Adrenal gland (tissue), 12 donors: Measurements from ENCODE around the gene UTP15. TPM values are rescaled to one million over a fixed set of nuclear protein-coding genes. Genes with fewer than 3 reads are reported as not detected.

ENCODE experiments used
- DNase-seq, 7 donors: peaks; one replicate each; pipeline ENCODE4 v3.0.0-alpha.2; 2019 to 2020
- H3K27ac ChIP-seq, 5 donors: fragments of 200-600 bp; sonication (generic) in 4 of 5; 1 replicate in 3 of 5; 2 replicates in 2 of 5; pipeline versions ENCODE4 v1.5.1 to v1.8.0; 2016 to 2020; ENCODE audit warnings: mild to moderate bottlenecking in 1 of 5
- H3K27me3 ChIP-seq: fragments of 200-600 bp; 2 replicates; pipeline ENCODE4 v1.8.0; 2021
- H3K36me3 ChIP-seq, 2 donors: fragments of 200-600 bp; replicated peaks in 1 of 2; 1 replicate in 1 of 2; 2 replicates in 1 of 2; pipeline versions ENCODE4 v1.5.1 to v1.8.0; 2018 to 2022
- H3K4me1 ChIP-seq, 2 donors: fragments of 200-600 bp; replicated peaks in 1 of 2; 1 replicate in 1 of 2; 2 replicates in 1 of 2; pipeline versions ENCODE4 v1.5.1 to v1.8.0; 2018 to 2021
- H3K4me3 ChIP-seq, 4 donors: fragments of 200-600 bp; sonication (generic) in 3 of 4; one replicate each; pipeline ENCODE4 v1.5.1; 2016 to 2018
- H3K9me3 ChIP-seq, 3 donors: fragments of 200-600 bp; sonication (generic) in 1 of 3; replicated peaks in 1 of 3; 1 replicate in 2 of 3; 2 replicates in 1 of 3; pipeline versions ENCODE4 v1.5.1 to v1.8.0; 2016 to 2021
- CTCF ChIP-seq, 6 experiments: fragments of 450-650 bp in 4 of 6; fragments of 200-600 bp in 2 of 6; sonication (generic) in 1 of 6; IDR thresholded peaks; 1 replicate in 5 of 6; 2 replicates in 1 of 6; pipeline versions ENCODE4 v1.5.1 to v1.8.0; 2016 to 2021; ENCODE audit warnings: antibody characterized with exemption in 6 of 6, mild to moderate bottlenecking in 2 of 6, moderate library complexity in 1 of 6
- POLR2A ChIP-seq, 2 donors: fragments of 450-650 bp; IDR thresholded peaks; one replicate each; pipeline ENCODE4 v1.6.1; 2017; ENCODE audit warnings: antibody characterized with exemption in 2 of 2, mild to moderate bottlenecking in 2 of 2, moderate library complexity in 1 of 2
- WGBS, 4 donors: extraction: QIAGEN DNeasy Blood & Tissue Kit in 2 of 4; methylation state at CpG; one replicate each; pipeline versions ENCODE4 v1.1.5 to v1.1.7; 2013 to 2017; 5-methylcytosine and 5-hydroxymethylcytosine counted together
- intact Hi-C, 2 donors: fragments of 100-400 bp; cut with DNase I; formaldehyde crosslinking; loops; one replicate each; pipeline versions ENCODE4 v1.14.1 to v1.15.0; 2022 to 2023
- polyA plus RNA-seq, 3 donors: library from polyadenylated mRNA; stranded (reverse); fragments of 200-250 nt in 2 of 3; fragments of 350-450 nt in 1 of 3; fragmentation: Illumina TruSeq in 1 of 3; extraction: RNeasy Lipid Tissue Mini Kit (QIAGEN cat#74804) in 1 of 3; gene quantifications; one replicate each; pipeline ENCODE4 v1.2.3, GENCODE V29; 2013 to 2014
- total RNA-seq, 9 donors: library from RNA; depleted of rRNA in 4 of 9; stranded (reverse); fragments of >200 nt in 4 of 9; fragments of 120-200 nt in 1 of 9; fragmentation: NEBNext Ultra II Directional in 1 of 9; extraction: Animal tissue kit (Norgen Biotek cat#: 25700) in 1 of 9; gene quantifications; one replicate each; pipeline versions ENCODE4 v1.1.0 to v1.2.4, GENCODE V29; 2013 to 2023
- donor health status: healthy with polysubstance abuse.
- donor health status: Bipolar disorder and iron deficiency.
- donor health status: DM: yes; HTN: yes; CAD: no.
- donor health status: DM: no; HTN: no; CAD: no.
- donor health status: DM: no; HTN: no; CAD: no.
- donor health status: DM: yes; HTN: yes; CAD: no.

Gene UTP15
- total and polyA plus RNA-seq, 12 donors, result 4.2 to 30.2 (median 16.5) TPM

- Histone ChIP-seq H3K4me3 (no peak overlapping the region), H3K27me3 (no peaks in the 10 kb centered on the region), H3K27ac (no peak overlapping the region), H3K9me3 (no peaks in the 10 kb centered on the region), H3K4me1 (peaks cover 0 to 6% of the 10 kb centered on the region in 2 donors), H3K36me3 (no peaks in the 10 kb centered on the region)
- no peak for DNase-seq
- 48 to 69% (median 66%) methylated on average over 3 of the region's 3 CpGs for WGBS, 4 donors
- TF ChIP-seq CTCF (IDR thresholded peaks at IDR 0.05), result no peak
- no peak for TF ChIP-seq POLR2A (IDR thresholded peaks at IDR 0.05)
- intact Hi-C loops, result no loop called here
Observed at GRCh38 chr5:73606206-73606753, 40.7 kb downstream of the UTP15 start.

DNA sequence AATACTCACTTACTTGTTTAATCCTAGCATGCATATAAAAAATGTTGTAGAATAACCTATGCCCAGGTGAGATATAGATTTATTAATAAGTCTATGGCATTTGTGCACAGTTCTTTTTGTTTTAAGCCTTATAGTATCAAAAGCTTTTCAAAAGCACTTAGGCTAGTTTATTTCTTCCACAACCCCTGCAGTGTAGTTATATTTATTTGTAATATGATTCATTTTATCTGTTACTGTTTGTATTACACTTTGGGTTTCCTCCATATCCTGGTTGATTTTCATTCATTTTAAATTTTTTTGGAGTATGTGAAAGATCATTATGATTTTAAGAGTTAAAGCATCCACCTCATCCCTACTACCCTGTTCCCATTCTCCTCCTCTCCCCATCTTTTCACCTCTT is 41.7 kb downstream of the UTP15 start:
- no peak for DNase-seq
- Histone ChIP-seq H3K27me3 (no peaks in the 10 kb centered on the region), H3K36me3 (no peaks in the 10 kb centered on the region), H3K9me3 (no peaks in the 10 kb centered on the region), H3K27ac (no peak overlapping the region), H3K4me1 (peaks cover 0 to 6% of the 10 kb centered on the region in 2 donors), H3K4me3 (no peak overlapping the region)
- TF ChIP-seq CTCF (IDR thresholded peaks at IDR 0.05) (no peak), POLR2A (IDR thresholded peaks at IDR 0.05) (no peak)
- intact Hi-C loops, result no loop called here

DNA sequence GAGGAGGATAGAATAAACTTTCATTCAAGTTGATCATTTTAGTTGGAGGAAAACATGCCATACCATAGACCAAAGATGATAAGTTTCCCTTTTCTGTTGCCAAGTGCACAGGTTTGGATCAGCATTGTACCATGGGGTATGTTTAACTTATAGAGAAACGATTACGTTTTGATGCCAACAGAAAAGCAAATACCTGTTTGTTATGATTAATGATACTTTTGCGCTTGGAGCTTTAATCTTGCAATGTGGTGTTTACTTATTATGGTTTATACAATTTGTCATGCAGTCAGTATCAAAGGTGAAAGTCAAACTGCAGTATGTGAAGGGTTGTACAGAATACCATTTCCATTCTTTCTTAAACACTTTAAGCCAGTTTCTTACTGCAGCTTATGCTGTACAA is 47.3 kb downstream of the UTP15 start:
- intact Hi-C loops, result no loop called here
- WGBS, 4 donors, result 72 to 87% (median 83%) methylated on average over 3 of the region's 3 CpGs
- H3K27ac ChIP-seq, result no peak overlapping the region

GRCh38 chr5:73615085-73615484 is 49.5 kb downstream of the UTP15 start:
- Histone ChIP-seq H3K4me3 (no peak overlapping the region), H3K36me3 (no peaks in the 10 kb centered on the region), H3K27ac (no peak overlapping the region), H3K4me1 (peaks cover 0 to 7% of the 10 kb centered on the region in 2 donors), H3K9me3 (no peaks in the 10 kb centered on the region), H3K27me3 (no peaks in the 10 kb centered on the region)
- DNase-seq, result no peak
- 70 to 84% (median 77%) methylated on average over 2 of the region's 2 CpGs for whole genome bisulfite sequencing, 4 donors
- intact Hi-C loops, result no loop called here
- TF ChIP-seq POLR2A (IDR thresholded peaks at IDR 0.05), result no peak
- no peak for TF ChIP-seq CTCF (IDR thresholded peaks at IDR 0.05)

More for the DNA sequence above, 47.3 kb downstream of the UTP15 start:
- TF ChIP-seq CTCF (IDR thresholded peaks at IDR 0.05) (no peak), POLR2A (IDR thresholded peaks at IDR 0.05) (no peak)
- Histone ChIP-seq H3K4me3 (no peak overlapping the region), H3K4me1 (peaks cover 0 to 5% of the 10 kb centered on the region in 2 donors), H3K27me3 (no peaks in the 10 kb centered on the region), H3K36me3 (no peaks in the 10 kb centered on the region), H3K9me3 (no peaks in the 10 kb centered on the region)
- no peak for DNase-seq
